A375 (cell line): ENCODE data around the gene F2RL1. TPM values are rescaled to one million over a fixed set of nuclear protein-coding genes. Genes with fewer than 3 reads are reported as not detected.

Experiments
- small RNA-seq: library from RNA; depleted of rRNA; stranded (forward); fragments of <200 nt; gene quantifications from one replicate; pipeline ENCODE3, GENCODE V24; 2014
- total RNA-seq: library from RNA; depleted of rRNA; stranded (reverse); fragments of >200 nt; shearing (Covaris generic); gene quantifications from 2 replicates; pipeline ENCODE4 v1.2.3, GENCODE V29; 2014; rRNA removed

F2RL1 gene
- 6.3 and 7.9 TPM in 2 replicates for total RNA-seq

GRCh38 chr5:76818844-76819831 lies at the start of gene F2RL1:
Gene F2RL1 (plus strand): TSS chr5:76819030. CDS start chr5:76819183, 153 bp downstream.

GRCh38 chr5:76849419-76850291 lies 30.8 kb downstream of the F2RL1 start, which contains the start of gene S100Z:
Gene S100Z (plus strand): TSS chr5:76850014. CDS start chr5:76875360, 25,346 bp downstream.

Small RNAs within 50 kb of the gene (small RNA-seq; reads per million reads assigned to genes)
- gene RN7SL208P, result not detected

Other genes with a start within 250 kb of the F2RL1 start
- 4.0 and 4.7 TPM in 2 replicates for gene F2RL2, start 195.6 kb upstream of the F2RL1 start, total RNA-seq
- 48.1 and 50.7 TPM in 2 replicates for gene F2R, start 102.9 kb upstream of the F2RL1 start, total RNA-seq
- 0.23 and 0.74 TPM in 2 replicates for gene S100Z, start 31.0 kb downstream of the F2RL1 start, total RNA-seq
- 0.50 and 0.53 TPM in 2 replicates for gene CRHBP, start 134.0 kb downstream of the F2RL1 start, total RNA-seq
- 32.1 and 38.4 TPM in 2 replicates for gene AGGF1, start 211.4 kb downstream of the F2RL1 start, total RNA-seq